Activated CD4-positive, alpha-beta T cell treated with anti-CD3 and anti-CD28 coated beads, Interleukin-2, amount 50 U/mL, for 48 hours (primary cell): ENCODE measurements around the gene DCUN1D1.

Experiments used
- DNase-seq, 2 experiments: peaks; one replicate each; pipeline ENCODE4 v3.0.0-alpha.2; 2020

DCUN1D1 gene

GRCh38 chr3:182971637-182972036 is 8.7 kb downstream of the DCUN1D1 start:
- DNase-seq, result no peak

GRCh38 chr3:182970811-182971418 is 9.4 kb downstream of the DCUN1D1 start:
- no peak for DNase-seq

GRCh38 chr3:182969853-182970252 is 10.5 kb downstream of the DCUN1D1 start:
- no peak for DNase-seq

DNA sequence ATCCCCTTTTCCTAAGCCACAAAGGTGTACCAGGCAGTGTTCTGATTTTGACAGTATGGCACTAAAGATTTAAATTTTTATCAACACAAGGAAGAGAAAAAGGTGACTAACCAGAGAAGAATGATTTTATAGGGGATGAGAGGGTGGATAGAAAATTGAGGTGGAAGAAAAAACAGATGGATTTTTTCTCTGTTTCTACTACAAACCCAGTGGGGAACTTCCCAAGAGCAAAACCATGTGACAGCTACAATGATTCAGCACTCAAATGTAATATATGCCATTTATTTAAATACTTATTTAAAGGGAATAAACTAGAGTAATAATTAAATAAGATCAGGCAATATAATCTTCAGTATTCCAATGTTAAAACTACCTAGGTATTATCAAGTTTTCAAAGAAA is 11.1 kb downstream of the DCUN1D1 start:
- no peak for DNase-seq

DNA sequence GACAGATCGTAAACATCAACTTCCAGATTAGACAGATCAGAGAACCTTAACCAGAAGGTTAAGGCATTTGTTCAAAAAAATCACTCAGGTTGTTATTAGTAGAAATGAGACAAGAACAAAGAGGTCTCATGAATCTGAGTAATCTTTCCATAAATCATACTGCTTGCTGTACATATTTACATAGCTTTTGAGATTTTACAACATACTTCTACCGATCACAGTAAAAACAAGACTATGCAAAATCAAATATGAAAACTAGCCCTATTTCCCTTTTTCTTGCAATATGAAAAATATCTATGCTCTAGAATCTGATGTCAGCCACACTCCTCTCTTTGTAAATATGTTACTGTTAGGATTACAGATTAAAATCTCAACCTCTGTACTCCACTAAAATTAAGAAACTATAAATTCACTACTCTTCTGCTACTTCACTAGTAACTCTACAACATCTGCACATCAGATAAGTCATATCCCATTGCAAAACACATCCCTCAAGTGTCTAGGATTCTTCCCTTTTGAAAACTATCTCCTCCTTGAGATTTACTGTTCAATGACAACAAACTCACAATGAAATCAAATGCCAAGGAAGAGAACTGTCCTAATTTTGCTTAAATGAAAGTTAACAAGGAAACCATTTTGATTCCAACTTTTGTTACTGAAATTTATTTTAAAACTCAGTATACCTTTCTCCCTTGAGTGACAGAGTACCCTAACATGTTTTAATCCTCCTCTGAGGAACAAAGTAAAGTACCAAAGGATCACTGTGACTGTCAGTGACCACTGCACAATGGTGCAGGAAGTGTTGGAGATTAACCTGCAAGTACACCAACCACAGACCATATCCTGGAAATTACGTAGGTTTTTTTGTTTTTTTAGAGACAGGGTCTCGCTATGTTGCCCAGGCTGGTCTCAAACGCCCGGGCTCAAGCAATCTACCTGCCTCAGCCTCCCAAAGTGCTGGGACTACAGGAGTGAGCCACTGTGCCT is 12.8 kb downstream of the DCUN1D1 start:
- DNase-seq, result no peak

- DNase-seq, result no peak
Measured at GRCh38 chr3:182965861-182966366, 14.4 kb downstream of the DCUN1D1 start.

GRCh38 chr3:182964179-182964578 is 16.2 kb downstream of the DCUN1D1 start:
- no peak for DNase-seq

DNA sequence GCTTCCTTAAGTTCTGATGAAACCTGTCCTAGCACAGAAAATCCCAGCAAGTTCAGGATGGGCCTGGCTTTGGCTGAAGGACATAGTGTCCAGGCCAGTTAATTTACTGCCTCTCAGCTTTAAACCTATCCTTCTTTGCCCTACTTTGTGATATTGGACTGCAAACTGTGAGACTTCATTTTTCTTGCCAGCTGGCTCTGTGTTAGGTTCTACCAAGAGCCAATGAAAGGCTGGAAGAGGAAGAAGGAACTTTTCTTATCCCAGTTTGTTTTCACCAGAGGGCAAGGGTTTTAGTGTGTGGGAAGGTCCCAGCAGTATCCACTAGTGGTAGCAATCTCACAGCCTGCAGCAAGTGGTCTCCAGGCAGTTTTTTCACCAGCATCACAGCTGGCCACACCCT is 18.2 kb downstream of the DCUN1D1 start:
- no peak for DNase-seq

DNA sequence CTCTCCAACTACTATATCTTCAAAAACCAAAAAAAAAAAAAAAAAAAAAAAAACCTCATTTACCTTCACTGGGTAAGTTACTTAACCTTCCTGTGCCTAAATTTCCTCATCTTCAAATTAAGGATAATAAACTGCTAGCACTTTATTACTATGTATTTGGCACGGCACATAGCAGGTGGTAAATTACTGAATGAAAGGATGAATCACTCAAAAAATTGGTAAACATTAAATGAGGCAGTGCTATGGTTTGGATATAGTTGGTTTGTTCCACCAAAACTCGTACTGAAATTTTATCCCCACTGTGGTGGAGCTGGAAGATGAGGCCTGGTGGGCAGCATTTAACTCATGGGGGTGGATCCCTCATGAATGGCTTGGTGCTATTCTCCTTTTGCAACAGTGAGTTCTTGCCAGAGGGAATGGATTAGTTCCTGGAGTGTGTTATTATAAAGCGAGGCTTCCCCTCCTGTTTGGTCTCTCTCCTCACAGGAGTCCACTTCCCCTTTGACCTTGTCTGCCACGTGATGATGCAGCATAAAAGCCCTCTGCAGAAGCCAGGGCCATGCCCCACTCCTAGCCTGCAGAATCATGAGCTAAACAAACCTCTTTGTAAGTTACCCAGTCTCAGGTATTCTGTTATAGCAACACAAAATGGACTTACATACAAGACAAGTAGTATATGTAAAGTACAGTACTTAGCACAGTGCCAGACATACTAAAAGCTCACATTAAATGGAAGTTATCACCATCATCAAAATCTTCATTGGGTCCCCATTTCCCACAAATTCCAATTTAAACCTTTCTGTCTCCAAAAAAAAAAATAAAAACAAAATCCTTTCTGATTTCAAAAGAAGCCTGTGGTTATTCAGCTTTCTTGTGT is 20.6 kb downstream of the DCUN1D1 start:
- no peak for DNase-seq

GRCh38 chr3:182957676-182958266 is 22.6 kb downstream of the DCUN1D1 start:
- no peak for DNase-seq

DNA sequence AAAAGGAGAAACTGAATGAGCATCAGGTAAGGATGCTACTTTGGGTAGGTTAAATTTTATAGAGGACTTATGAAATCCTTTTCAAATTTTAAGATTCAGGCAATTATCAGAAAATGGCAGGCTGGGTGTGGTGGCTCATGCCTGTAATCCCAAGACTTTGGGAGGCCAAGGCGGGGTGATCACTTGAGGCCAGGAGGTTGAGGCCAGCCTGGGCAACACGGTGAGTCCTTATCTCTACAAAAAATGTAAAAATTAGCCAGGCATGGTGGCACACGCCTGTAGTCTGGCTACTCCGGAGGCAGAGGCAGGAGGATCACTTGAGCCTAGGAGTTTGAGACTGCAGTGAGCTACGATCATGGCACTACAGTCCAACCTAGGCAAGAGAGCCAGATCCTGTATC is 23.1 kb downstream of the DCUN1D1 start:
- DNase-seq, result no peak

- no peak for DNase-seq
Measured at GRCh38 chr3:182954553-182955235, 25.6 kb downstream of the DCUN1D1 start.

GRCh38 chr3:182949688-182950087 is 30.6 kb downstream of the DCUN1D1 start:
- no peak for DNase-seq

DNA sequence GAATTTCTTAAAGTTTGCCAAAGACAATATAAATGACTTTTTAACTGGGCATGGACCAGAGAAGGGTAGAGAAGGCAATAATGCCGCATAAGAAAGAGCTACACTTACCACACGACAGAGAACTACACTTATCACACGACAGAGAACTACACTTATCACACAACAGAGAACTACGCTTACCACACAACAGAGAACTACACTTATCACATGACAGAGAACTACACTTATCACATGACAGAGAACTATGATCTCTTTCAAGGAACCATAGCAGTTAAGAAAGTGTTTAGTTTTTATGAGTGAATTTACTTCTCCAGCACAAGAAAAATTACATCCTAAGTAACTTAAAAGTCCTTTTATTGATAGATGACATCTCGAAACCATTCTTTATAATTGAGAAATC is 32.0 kb downstream of the DCUN1D1 start:
- no peak for DNase-seq

DNA sequence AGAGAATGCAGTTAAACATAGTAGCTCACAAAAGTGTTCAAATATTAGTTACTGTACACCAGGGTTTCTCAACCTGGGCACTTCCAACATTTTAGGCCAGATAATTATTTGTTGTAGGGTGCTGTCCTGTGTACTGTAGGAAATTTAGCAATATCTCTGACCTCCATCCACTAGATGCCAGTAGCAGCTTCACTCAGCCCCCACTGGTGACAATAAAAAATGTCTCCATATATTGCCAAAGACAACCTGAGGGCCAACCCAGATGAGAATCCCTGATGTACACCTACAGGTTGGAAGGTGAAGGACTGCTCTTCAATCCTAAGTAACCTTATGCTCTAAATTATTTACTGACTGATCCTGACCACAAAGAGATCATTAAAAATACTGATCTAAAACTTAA is 32.5 kb downstream of the DCUN1D1 start:
- no peak for DNase-seq

GRCh38 chr3:182941719-182942118 is 38.6 kb downstream of the DCUN1D1 start:
- DNase-seq, result no peak

DNA sequence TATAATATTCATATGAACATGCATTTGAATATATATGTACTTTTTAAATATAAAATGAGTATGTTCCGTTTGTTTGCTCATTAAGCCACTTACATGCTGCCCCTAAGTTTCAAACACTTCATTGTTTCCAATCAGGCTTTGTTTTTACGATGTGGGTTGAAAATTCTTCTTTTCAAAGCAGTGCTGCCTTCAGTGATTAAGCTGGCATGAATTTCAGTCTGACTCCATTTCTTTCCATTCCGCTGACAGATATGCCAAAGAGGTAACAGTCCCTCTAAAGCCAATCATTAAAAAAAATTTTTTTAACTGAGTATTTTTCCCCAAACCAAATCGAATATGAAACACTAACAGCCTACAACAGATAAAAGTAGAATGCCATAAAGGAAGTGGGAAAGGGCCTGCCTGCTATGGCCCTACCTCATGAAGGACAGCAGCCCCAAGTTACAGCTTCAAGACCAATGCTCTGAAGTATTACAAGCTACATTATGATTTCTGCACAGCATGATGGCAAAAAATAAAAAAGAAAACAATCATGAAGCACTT is 40.0 kb downstream of the DCUN1D1 start:
- DNase-seq, result no peak

- DNase-seq, result no peak
Measured at GRCh38 chr3:182937293-182938051, 42.9 kb downstream of the DCUN1D1 start.

DNA sequence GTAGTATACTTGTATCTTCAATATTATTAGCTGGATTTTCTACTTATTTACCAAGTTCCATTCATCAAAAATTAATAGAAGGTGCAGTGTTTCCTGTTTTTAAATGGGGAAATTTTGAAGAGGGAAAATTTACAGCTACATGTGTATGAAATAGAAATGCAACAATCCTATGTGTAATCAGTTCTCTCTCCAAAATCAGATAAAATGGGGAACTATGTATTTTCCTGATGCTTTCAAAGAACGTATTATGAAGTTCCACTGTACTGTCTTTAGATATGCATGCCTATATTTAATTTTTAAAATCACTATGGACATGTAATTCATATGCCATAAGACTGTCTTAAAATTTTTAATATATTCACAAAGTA is 43.4 kb downstream of the DCUN1D1 start:
- no peak for DNase-seq

DNA sequence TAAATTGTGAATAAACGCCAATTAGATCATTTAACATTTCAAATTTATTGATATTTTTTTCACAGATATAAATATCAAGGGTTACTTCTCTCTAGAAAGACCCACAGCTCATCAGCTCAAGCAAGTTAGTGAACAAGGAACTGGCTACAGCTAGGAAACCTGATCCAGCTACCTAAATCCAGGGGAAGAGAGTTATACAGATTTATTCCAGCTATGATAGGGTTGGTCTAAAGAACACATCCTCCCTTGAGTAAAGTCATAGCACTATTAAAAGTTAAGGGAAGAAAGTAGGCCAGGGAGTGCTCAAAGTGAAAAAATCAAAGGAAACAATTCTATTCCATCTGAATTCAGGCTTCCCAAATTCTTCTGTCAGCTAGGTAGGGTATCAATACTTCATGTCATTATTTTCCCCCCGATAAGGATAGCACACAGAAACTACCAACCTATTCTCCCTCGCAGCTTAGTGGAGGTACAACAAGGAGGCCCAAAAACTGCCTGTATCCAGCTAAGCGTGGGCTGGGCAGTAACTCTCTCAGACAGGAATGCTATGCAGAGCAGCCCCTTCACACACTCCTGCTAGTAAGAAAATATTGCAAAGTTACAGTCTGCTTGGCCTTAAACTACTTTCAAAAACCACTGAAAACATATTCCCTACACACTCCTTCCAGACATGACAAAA is 44.0 kb downstream of the DCUN1D1 start:
- DNase-seq, result no peak
